ENCODE data around the gene LRRC9. TPM values are rescaled to one million over a fixed set of nuclear protein-coding genes. Genes with fewer than 3 reads are reported as not detected.

Gene LRRC9
- total and polyA plus RNA-seq, 10 of the 15 experiments (the other 5 are each of a cell fraction or from before 2014, with no cell fraction given): not detected

DNA sequence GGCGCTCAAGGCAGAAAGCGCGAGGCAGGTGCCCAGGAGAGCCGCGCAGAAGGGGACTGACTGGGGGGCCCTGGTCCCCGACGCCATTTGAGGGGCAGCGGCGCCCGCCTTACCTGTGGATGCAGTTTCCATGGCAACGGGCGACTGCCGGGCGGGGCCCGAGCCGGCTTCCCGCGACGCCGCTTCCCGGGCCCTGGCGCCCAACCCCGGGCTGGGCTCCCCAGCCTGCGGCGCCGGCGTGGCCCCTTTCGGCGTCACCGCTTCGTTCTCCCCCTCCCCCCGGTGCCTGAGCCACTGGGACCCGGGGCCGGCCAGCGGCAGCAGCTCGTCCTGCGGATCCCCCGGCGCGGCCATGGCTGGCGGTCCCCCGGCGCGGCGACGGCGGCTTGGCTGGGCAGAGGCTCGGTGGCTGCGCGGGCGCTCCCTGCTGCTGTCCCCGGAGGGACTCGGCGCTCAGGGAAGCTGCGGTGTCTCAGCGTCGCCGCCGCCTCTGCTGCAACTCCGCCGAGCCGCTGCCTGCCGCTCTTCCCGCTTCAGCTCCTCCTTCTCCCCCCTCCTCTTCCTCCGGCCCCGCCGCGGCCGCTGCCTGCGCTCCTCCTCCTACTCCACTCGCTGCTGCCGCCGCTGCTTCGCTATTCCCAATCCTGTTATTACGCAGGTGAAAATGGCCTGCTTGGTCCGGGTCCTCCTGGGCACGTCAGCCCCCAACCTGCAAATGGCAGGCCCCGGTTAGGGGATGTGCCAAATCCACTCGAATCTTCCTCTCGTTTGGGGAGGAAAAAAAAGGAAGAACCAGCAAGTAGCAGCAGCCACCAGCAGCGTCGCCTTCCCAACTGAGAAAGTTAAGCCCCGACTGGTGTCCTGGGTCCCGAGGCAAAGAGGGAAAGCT is 49.4 kb upstream of the LRRC9 start, which contains the start of gene RTN1:
RTN1 (minus strand) TSS at position 500 of the 889 bp plus-strand sequence; CDS start at position 354, 146 bp downstream.
- Histone ChIP-seq H4K20me1 (ENCODE audit: control insufficient read depth, insufficient read depth) (no peaks in the 10 kb centered on the region), H3K4me1 (ENCODE audit: control insufficient read depth, insufficient read depth, low read length) (no peaks in the 10 kb centered on the region; the same call in 1 of the 2 replicates), H3K36me3 (ENCODE audit: control insufficient read depth in 2 of 2, insufficient read depth in 2 of 2, low read length in 1 of 2) (no peaks in the 10 kb centered on the region), H3K27me3 (replicated peaks in 1 of 2; ENCODE audit: control insufficient read depth in 2 of 2, insufficient read depth in 2 of 2, low read length in 1 of 2) (peaks cover 6 to 7% of the 10 kb centered on the region in 2 experiments), H3K9ac (ENCODE audit: control insufficient read depth, insufficient read depth, low read length) (no peak within 1 kb of the TSS), H3K79me2 (ENCODE audit: control insufficient read depth, insufficient read depth, low read length) (no peaks in the 10 kb centered on the region), H3K9me3 (replicated peaks; ENCODE audit: control insufficient read depth, insufficient read depth, low read length) (no peaks in the 10 kb centered on the region), H3K4me2 (ENCODE audit: control insufficient read depth, insufficient read depth) (peak within 1 kb of the TSS; percentile 84), H2AFZ (ENCODE audit: control insufficient read depth, low read depth, low read length) (peak within 1 kb of the TSS; percentile 2), H3K27ac (ENCODE audit: control insufficient read depth, insufficient read depth) (no peak within 1 kb of the TSS), H3K4me3 (peak within 1 kb of the TSS; percentile 67)
- intact Hi-C loops (cut with micrococcal nuclease; ENCODE audit: unreplicated experiment): no loop called here
- BruUV-seq (replicated peaks): no TSS peak
- ATAC-seq (peak; percentile 74), FAIRE-seq (no peak), DNase-seq (ENCODE audit: low read depth, low spot score) (no peak)
- ChIA-PET SMC1A (ENCODE audit: uncharacterized antibody, unreplicated experiment) (no interaction called here), RAD21 (ENCODE audit: unreplicated experiment) (no interaction called here), POLR2A (no interaction called here), CTCF (no interaction called here)
- 4% methylated on average over 72 of the region's 84 CpGs for WGBS (ENCODE audit: insufficient coverage, insufficient replicate concordance, low lambda C conversion rate, missing lambda C conversion rate)
- in situ Hi-C loops (cut with MboI): no loop called here
- peak; percentile 84 for TF ChIP-seq SUZ12 (IDR thresholded peaks at IDR 0.05; ENCODE audit: unreplicated experiment)
- TF ChIP-seq, protein P1, sequence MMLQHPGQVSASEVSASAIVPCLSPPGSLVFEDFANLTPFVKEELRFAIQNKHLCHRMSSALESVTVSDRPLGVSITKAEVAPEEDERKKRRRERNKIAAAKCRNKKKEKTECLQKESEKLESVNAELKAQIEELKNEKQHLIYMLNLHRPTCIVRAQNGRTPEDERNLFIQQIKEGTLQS (IDR thresholded peaks at IDR 0.05; ENCODE audit: borderline replicate concordance, extremely low read depth, low read depth, low read length): no peak

DNA sequence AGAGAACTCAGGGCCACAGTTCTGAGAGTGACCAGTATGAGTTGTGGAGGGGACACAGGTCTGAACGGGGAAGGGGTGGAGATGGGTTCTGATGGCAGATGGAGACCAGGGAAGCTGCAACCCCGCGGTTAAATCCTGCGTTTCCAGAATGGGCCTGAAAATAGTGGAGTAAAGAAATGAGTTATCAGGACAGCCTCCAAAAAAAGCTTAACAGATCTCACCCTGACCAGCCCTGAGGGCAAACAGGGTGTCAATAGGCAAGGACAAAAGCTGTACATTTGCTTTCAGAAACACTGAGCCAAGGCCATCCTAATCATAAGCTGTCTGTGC is 48.8 kb upstream of the LRRC9 start:
- no peak for ATAC-seq
- H3K4me2 ChIP-seq (ENCODE audit: control insufficient read depth, insufficient read depth): peak overlapping the region; percentile 84; the same call in 1 of the 2 replicates
- ChIA-PET RAD21 (ENCODE audit: unreplicated experiment) (no interaction called here), POLR2A (no interaction called here), CTCF (no interaction called here), SMC1A (ENCODE audit: uncharacterized antibody, unreplicated experiment) (no interaction called here)
- H3K36me3 ChIP-seq (ENCODE audit: control insufficient read depth in 2 of 2, insufficient read depth in 2 of 2, low read length in 1 of 2): no peaks in the 10 kb centered on the region
- TF ChIP-seq MYB (IDR thresholded peaks at IDR 0.05; ENCODE audit: borderline replicate concordance, low read depth, low read length) (no peak), CREM (IDR thresholded peaks at IDR 0.05; ENCODE audit: low read depth) (no peak), SUZ12 (IDR thresholded peaks at IDR 0.05; ENCODE audit: unreplicated experiment) (no peak), YY1 (IDR thresholded peaks at IDR 0.05; ENCODE audit: low read depth, low read length) (no peak), GABPA (IDR thresholded peaks at IDR 0.05; ENCODE audit: low read depth) (no peak), STAT1 (conservative IDR thresholded peaks at IDR 0.05) (no peak), BACH1 (IDR thresholded peaks at IDR 0.05; ENCODE audit: borderline replicate concordance) (no peak), POLR2AphosphoS5 (IDR thresholded peaks at IDR 0.05; ENCODE audit: low read length) (no peak), ELK1 (IDR thresholded peaks at IDR 0.05; ENCODE audit: low read depth, low read length) (no peak)
- FAIRE-seq: no peak
- intact Hi-C loops (cut with micrococcal nuclease; ENCODE audit: unreplicated experiment): no loop called here
- H3K9ac ChIP-seq (ENCODE audit: control insufficient read depth, insufficient read depth, low read length): no peak overlapping the region
- H3K79me2 ChIP-seq (ENCODE audit: control insufficient read depth, insufficient read depth, low read length): no peaks in the 10 kb centered on the region
- no peaks in the 10 kb centered on the region for H3K9me3 ChIP-seq (replicated peaks; ENCODE audit: control insufficient read depth, insufficient read depth, low read length)
- H3K4me1 ChIP-seq (ENCODE audit: control insufficient read depth, insufficient read depth, low read length): no peaks in the 10 kb centered on the region; the same call in 1 of the 2 replicates
- H3K27me3 ChIP-seq (replicated peaks in 1 of 2; ENCODE audit: control insufficient read depth in 2 of 2, insufficient read depth in 2 of 2, low read length in 1 of 2): peaks cover 6 to 7% of the 10 kb centered on the region in 2 experiments
- H3K4me3 ChIP-seq: peak overlapping the region; percentile 67
- H3K27ac ChIP-seq (ENCODE audit: control insufficient read depth, insufficient read depth): no peak overlapping the region
- no peaks in the 10 kb centered on the region for H4K20me1 ChIP-seq (ENCODE audit: control insufficient read depth, insufficient read depth)
- in situ Hi-C loops (cut with MboI): no loop called here
- no TSS peak for BruUV-seq (replicated peaks)
- no peak for DNase-seq (ENCODE audit: low read depth, low spot score)
- H2AFZ ChIP-seq (ENCODE audit: control insufficient read depth, low read depth, low read length): no peak overlapping the region
- WGBS (ENCODE audit: insufficient coverage, insufficient replicate concordance, low lambda C conversion rate, missing lambda C conversion rate): 24% methylated on average over 4 of the region's 4 CpGs
